K562 (cell line): ENCODE results near the gene WDR20.

Experiments
- CHD1 ChIP-seq: fragments of 200-600 bp; sonication (generic); IDR thresholded peaks from one replicate; pipeline ENCODE4 v1.6.1; 2012; ENCODE audit warnings: mild to moderate bottlenecking, moderate library complexity, low read length, inconsistent platforms
- CTCF ChIP-seq, 3 experiments: IDR thresholded peaks in 2 of 3; conservative IDR thresholded peaks in 1 of 3; 2 replicates each; pipeline ENCODE4 v1.5.1; 2011 to 2012; ENCODE audit warnings: low read length in 3 of 3, mild to moderate bottlenecking in 3 of 3, control low read depth in 2 of 3, improper control_type of control experiment in 1 of 3, inconsistent platforms in 1 of 3, low read depth in 1 of 3, mixed read lengths in 1 of 3, moderate library complexity in 1 of 3; ENCODE audit not compliant: insufficient read depth in 2 of 3
- HNRNPH1 ChIP-seq: fragments of 200-400 bp; formaldehyde crosslinking; optimal IDR thresholded peaks from 2 replicates; pipeline ENCODE3; 2017; ENCODE audit warnings: low read depth, mild to moderate bottlenecking, low read length, moderate library complexity
- RBFOX2 ChIP-seq: fragments of 200-400 bp; formaldehyde crosslinking; IDR thresholded peaks from 2 replicates; pipeline ENCODE4 v1.6.1; 2017; ENCODE audit warnings: low read depth, mild to moderate bottlenecking, low read length, moderate library complexity
- RCOR1 ChIP-seq, 2 experiments: IDR thresholded peaks; 2 replicates each; pipeline ENCODE4 v1.6.1; 2012; ENCODE audit warnings: low read depth in 2 of 2, low read length in 2 of 2, borderline replicate concordance in 1 of 2, improper control_type of control experiment in 1 of 2
- SIN3A ChIP-seq, 2 experiments: fragments of 150-350 bp in 1 of 2; IDR thresholded peaks; 2 replicates each; pipeline ENCODE4 v1.6.1; 2011 to 2016; ENCODE audit warnings: borderline replicate concordance in 2 of 2, low read depth in 2 of 2, low read length in 2 of 2, mild to moderate bottlenecking in 2 of 2, moderate library complexity in 2 of 2; ENCODE audit not compliant: control insufficient read depth in 1 of 2
- SP1 ChIP-seq: sonication (generic); formaldehyde crosslinking; IDR thresholded peaks from 2 replicates; pipeline ENCODE4 v1.8.1; 2022; ENCODE audit warnings: mild to moderate bottlenecking, missing genetic modification reagents
- TAF9B ChIP-seq: fragments of 450-650 bp; IDR thresholded peaks from 2 replicates; pipeline ENCODE4 v1.6.1; 2018; ENCODE audit warnings: mild to moderate bottlenecking; ENCODE audit not compliant: partially characterized antibody
- TBL1XR1 ChIP-seq, 2 experiments: IDR thresholded peaks; 2 replicates each; pipeline ENCODE4 v1.6.1; 2012; ENCODE audit warnings: improper control_type of control experiment in 2 of 2, low read length in 2 of 2, mild to moderate bottlenecking in 1 of 2
- TF ChIP-seq, protein P1 (sequence below): fragments of 150-350 bp; IDR thresholded peaks from 2 replicates; pipeline ENCODE4 v1.6.1; 2014; ENCODE audit warnings: low read depth, mild to moderate bottlenecking, low read length, borderline replicate concordance

- TF ChIP-seq TAF9B (no peak), CTCF (IDR thresholded peaks at IDR 0.05 in 2 of 3, conservative IDR thresholded peaks at IDR 0.05 in 1 of 3; ENCODE audit: insufficient read depth in 2 of 3, low read depth in 1 of 3, low read length in 3 of 3) (no peak), SP1 (CRISPR knock-in tag) (no peak), RCOR1 (IDR thresholded peaks at IDR 0.05; ENCODE audit: borderline replicate concordance in 1 of 2, low read depth in 2 of 2, low read length in 2 of 2) (no peak), CHD1 (no peak), SIN3A (IDR thresholded peaks at IDR 0.05; ENCODE audit: borderline replicate concordance in 2 of 2, control insufficient read depth in 1 of 2, low read depth in 2 of 2, low read length in 2 of 2) (no peak), RBFOX2 (no peak), TBL1XR1 (IDR thresholded peaks at IDR 0.05; ENCODE audit: low read length in 2 of 2) (no peak), HNRNPH1 (no peak)
- TF ChIP-seq, protein P1, sequence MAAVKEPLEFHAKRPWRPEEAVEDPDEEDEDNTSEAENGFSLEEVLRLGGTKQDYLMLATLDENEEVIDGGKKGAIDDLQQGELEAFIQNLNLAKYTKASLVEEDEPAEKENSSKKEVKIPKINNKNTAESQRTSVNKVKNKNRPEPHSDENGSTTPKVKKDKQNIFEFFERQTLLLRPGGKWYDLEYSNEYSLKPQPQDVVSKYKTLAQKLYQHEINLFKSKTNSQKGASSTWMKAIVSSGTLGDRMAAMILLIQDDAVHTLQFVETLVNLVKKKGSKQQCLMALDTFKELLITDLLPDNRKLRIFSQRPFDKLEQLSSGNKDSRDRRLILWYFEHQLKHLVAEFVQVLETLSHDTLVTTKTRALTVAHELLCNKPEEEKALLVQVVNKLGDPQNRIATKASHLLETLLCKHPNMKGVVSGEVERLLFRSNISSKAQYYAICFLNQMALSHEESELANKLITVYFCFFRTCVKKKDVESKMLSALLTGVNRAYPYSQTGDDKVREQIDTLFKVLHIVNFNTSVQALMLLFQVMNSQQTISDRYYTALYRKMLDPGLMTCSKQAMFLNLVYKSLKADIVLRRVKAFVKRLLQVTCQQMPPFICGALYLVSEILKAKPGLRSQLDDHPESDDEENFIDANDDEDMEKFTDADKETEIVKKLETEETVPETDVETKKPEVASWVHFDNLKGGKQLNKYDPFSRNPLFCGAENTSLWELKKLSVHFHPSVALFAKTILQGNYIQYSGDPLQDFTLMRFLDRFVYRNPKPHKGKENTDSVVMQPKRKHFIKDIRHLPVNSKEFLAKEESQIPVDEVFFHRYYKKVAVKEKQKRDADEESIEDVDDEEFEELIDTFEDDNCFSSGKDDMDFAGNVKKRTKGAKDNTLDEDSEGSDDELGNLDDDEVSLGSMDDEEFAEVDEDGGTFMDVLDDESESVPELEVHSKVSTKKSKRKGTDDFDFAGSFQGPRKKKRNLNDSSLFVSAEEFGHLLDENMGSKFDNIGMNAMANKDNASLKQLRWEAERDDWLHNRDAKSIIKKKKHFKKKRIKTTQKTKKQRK, result no peak
Measured at GRCh38 chr14:102212356-102212755, 72.7 kb downstream of the WDR20 start.
